IPS-18a (cell line): ENCODE results near the gene ETV5.

ENCODE experiments used
- H3K27ac ChIP-seq: one replicate; pipeline ENCODE4 v1.5.1; 2013; ENCODE audit warnings: low read length
- H3K27me3 ChIP-seq: one replicate; pipeline ENCODE4 v1.6.1; 2013; ENCODE audit warnings: mild to moderate bottlenecking, low read length; ENCODE audit not compliant: control insufficient read depth, insufficient read depth
- H3K36me3 ChIP-seq: one replicate; pipeline ENCODE4 v1.6.1; 2013; ENCODE audit warnings: low read depth, low read length; ENCODE audit not compliant: control insufficient read depth
- H3K4me1 ChIP-seq: one replicate; pipeline ENCODE4 v1.6.1; 2013; ENCODE audit warnings: low read depth, low read length; ENCODE audit not compliant: control insufficient read depth
- H3K4me3 ChIP-seq: one replicate; pipeline ENCODE4 v1.5.1; 2013; ENCODE audit warnings: low read length
- H3K9ac ChIP-seq: one replicate; pipeline ENCODE4 v1.6.1; 2013; ENCODE audit warnings: mild to moderate bottlenecking, low read length, moderate library complexity
- H3K9me3 ChIP-seq: one replicate; pipeline ENCODE4 v1.6.1; 2013; ENCODE audit warnings: low read depth, low read length; ENCODE audit not compliant: control insufficient read depth

The ETV5 gene

DNA sequence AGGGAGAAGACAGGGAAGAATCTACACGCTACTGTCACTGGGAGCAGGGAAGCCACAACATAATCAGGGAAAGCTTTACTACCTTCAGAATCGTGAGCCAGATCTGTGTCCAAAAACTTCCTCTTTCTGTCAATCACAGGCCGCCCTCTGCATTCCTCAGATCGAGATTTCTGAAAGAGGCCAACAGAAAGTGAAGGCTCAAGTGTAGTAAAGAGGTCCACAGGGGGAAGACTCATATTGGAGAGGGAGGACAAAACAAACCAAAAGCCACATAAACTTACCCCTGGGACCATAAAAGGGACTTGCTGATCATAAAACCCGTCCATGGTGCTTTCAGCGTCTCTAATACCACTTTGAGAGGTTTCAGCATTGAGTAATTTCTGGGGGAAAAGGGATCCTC lies 3.3 kb downstream of the ETV5 start:
- Histone ChIP-seq H3K27me3 (peaks cover 42% of the 10 kb centered on the region), H3K36me3 (peaks cover 5% of the 10 kb centered on the region), H3K9ac (no peak overlapping the region), H3K4me3 (no peak overlapping the region), H3K9me3 (no peaks in the 10 kb centered on the region), H3K4me1 (peaks cover 14% of the 10 kb centered on the region), H3K27ac (no peak overlapping the region)

DNA sequence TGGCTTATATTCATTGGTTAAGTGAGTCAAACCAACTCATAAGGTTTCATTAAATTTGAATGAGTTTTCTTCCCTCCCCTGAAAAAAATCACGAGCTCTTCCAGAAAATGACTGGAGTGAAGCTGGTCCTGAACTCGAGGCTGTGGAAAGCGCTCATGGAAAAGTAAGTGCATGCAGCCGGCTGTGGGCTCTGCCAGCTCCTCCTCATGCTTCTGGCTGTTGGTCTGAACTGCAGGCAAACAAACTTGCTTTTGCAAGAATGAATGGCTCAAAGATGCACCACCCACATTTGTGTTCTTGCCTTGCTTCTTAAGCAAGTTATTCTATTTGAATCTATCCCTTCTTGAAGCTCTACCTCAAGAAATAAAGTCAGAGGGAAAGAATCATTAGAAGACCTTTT lies 6.2 kb downstream of the ETV5 start:
- no peak overlapping the region for H3K9ac ChIP-seq
- H3K4me1 ChIP-seq, result peaks cover 27% of the 10 kb centered on the region
- peaks cover 54% of the 10 kb centered on the region for H3K27me3 ChIP-seq
- H3K9me3 ChIP-seq, result no peaks in the 10 kb centered on the region
- peaks cover 5% of the 10 kb centered on the region for H3K36me3 ChIP-seq
- no peak overlapping the region for H3K4me3 ChIP-seq
- no peak overlapping the region for H3K27ac ChIP-seq

DNA sequence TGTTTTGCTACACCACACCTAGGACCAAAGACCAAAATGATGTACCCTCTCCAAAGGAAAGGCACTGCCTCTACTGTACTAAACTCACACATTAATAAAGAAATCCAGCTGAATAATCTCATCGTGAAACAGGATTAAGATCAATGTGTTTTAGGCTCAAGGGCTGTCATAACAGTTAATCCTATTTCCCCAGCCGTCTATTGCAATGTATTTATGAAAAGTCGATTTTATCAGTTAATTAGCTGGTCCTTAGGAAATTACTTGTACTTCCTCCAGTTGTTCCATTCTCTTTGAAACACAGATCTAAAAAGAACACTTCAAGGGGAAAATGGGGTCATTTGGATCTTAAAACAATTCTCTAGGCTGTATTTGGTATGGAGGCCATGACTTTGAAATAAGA lies 8.5 kb downstream of the ETV5 start:
- no peak overlapping the region for H3K9ac ChIP-seq
- H3K4me1 ChIP-seq, result peaks cover 34% of the 10 kb centered on the region
- no peak overlapping the region for H3K27ac ChIP-seq
- peaks cover 51% of the 10 kb centered on the region for H3K27me3 ChIP-seq
- peaks cover 5% of the 10 kb centered on the region for H3K36me3 ChIP-seq
- H3K9me3 ChIP-seq, result no peaks in the 10 kb centered on the region
- no peak overlapping the region for H3K4me3 ChIP-seq

DNA sequence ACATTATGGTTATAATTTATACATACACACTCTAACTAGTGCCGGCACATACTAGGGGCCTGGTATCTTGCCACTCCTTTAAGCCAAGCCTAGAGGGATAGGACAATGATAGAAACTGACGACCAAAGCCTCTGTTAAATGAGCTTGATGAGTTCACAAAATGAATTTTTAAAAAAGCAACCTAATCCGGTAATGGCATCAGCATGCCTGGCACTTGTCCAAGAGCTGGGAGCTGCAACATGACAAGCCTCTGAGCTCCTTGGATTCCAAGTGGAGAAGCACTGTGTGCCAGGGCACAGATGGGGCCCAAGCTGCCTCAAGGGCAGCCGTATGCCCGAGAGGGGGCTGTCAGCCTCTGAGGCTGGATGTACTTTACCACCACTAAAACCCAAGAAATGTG lies 9.7 kb downstream of the ETV5 start:
- Histone ChIP-seq H3K36me3 (peaks cover 2% of the 10 kb centered on the region), H3K4me1 (peaks cover 34% of the 10 kb centered on the region), H3K27ac (no peak overlapping the region), H3K9me3 (no peaks in the 10 kb centered on the region), H3K9ac (no peak overlapping the region), H3K4me3 (no peak overlapping the region), H3K27me3 (peaks cover 47% of the 10 kb centered on the region)

DNA sequence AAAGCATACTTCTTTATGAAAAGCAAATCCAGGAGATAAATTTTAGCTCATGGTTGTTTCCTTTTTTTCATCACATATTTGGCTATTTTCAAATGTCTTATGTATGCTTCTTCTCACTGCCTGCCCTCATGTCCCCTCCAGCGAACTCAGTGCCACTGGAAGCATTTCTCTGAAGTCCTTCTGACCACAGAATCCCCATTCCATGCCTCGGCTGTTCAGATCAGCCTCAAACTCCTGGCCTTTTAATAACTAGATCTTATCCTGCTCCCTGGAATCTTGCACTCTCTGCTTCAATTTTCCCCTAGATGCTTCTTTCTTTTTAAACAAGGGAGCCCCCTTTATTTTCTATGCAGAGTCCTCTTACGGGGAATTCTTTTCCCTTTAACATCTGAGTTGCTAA lies 10.1 kb downstream of the ETV5 start:
- Histone ChIP-seq H3K27ac (no peak overlapping the region), H3K9ac (no peak overlapping the region)

DNA sequence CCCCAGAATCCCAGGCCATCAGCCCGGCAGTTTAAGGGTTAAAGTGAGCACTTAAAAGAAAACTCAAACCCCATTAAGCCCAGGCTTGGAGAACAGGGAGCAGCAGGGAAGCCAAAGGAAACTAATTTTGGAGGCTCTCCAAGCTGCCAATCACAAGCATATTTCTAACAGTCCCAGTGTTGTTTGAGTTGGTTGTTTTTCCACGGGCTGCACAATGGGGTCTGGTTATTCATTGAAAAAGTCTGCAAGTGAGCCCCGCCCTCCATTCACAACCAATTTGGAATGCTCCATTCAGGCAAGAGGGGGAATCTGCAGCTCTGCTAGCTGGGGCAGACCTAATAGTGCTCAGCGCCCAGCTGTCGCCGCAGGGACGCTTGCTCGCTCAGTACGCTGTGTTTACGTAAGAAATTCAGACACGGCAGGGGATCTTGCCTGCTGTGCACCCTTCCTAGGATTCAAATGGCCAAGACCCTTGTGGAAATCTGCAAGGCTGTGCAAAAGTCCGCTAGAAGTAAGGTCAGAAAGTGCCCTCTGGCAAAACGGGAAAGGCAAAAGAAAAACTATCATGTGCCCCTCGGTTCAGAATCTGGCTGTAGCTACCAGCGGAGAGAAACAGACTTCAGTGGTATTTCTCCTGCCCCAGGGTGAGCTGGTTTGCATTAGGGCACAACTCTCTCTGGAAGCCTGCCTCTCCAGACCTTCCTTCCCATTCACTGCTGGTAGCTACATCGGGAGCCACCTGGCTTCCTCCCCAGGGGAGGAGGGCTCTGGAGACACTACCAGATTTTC lies 11.0 kb downstream of the ETV5 start:
- Histone ChIP-seq H3K9me3 (no peaks in the 10 kb centered on the region), H3K4me1 (peaks cover 33% of the 10 kb centered on the region), H3K27ac (peak overlapping the region; percentile 54), H3K27me3 (peaks cover 47% of the 10 kb centered on the region), H3K9ac (peak overlapping the region; percentile 41), H3K4me3 (peak overlapping the region; percentile 72), H3K36me3 (no peaks in the 10 kb centered on the region)

More for the DNA sequence above, 10.1 kb downstream of the ETV5 start:
- Histone ChIP-seq H3K27me3 (peaks cover 47% of the 10 kb centered on the region), H3K4me3 (peak overlapping the region; percentile 72), H3K4me1 (peaks cover 34% of the 10 kb centered on the region), H3K36me3 (no peaks in the 10 kb centered on the region), H3K9me3 (no peaks in the 10 kb centered on the region)

DNA sequence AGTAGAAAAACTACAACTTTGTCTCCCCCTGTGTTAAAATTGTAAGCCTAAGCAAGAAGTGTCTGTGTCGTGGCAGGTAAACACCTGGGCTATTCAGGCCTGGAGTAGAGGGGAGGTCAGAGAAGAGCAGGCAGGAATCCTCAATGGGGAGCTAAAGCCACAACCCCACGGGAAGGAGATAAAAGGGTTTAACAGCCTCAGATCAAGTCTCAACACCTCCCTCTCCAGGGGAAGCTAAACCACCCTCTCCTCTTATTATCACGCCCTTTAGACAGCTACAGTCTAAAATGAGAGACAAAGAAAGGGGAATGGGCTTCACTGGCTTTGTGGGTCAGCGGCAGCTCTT lies 11.6 kb downstream of the ETV5 start:
- Histone ChIP-seq H3K9ac (peak overlapping the region; percentile 41), H3K27ac (peak overlapping the region; percentile 54), H3K4me3 (peak overlapping the region; percentile 72), H3K4me1 (peaks cover 29% of the 10 kb centered on the region), H3K27me3 (peaks cover 47% of the 10 kb centered on the region), H3K9me3 (no peaks in the 10 kb centered on the region), H3K36me3 (no peaks in the 10 kb centered on the region)

DNA sequence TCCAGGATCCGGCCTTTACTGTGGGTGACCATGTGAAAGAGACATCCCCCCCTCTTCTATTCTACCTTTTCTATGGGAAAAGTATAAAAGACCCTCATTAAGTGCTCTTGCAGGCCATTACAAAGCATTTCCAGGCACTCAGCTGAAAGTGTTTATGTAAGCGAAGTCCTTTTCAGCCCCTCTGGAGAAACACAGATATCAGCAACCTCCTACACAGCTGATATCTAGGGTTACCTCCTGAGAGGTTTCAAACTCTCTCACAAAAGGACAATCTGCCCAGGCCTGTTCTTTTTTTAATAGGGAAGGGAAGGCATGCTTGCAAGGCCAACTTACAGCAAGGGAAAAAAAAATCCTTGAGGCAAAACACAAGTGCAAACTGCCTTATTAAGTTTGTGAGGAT lies 12.6 kb downstream of the ETV5 start:
- H3K4me3 ChIP-seq, result no peak overlapping the region
- H3K9ac ChIP-seq, result no peak overlapping the region
- H3K36me3 ChIP-seq, result no peaks in the 10 kb centered on the region
- peaks cover 47% of the 10 kb centered on the region for H3K27me3 ChIP-seq
- H3K27ac ChIP-seq, result no peak overlapping the region
- peaks cover 29% of the 10 kb centered on the region for H3K4me1 ChIP-seq
- no peaks in the 10 kb centered on the region for H3K9me3 ChIP-seq

DNA sequence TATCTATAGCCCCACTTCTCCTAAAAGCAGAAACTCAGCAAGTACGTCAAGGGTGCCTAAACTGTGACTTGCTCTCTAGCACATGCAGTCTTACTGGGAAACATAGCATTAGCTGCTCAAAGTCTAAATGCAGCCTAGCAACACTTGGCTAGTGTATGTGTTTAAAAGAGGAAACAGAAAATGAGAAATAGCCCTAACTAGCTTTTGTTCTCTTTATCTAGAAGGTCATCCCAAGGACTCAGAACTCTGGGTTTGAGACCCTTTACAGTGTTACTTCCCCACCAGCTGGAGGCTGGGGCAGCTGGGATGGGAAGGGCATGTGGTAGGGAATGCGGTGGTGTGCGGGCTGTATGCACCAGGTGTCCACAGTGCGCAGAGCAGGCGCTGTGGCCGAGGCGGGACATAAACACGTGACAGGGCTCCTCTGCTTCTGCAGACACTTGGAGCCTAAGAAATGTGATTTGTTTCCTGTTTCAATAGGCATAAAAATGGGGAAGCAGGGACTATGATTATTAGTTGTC lies 13.3 kb downstream of the ETV5 start:
- Histone ChIP-seq H3K27ac (no peak overlapping the region), H3K36me3 (no peaks in the 10 kb centered on the region), H3K27me3 (peaks cover 42% of the 10 kb centered on the region), H3K9ac (no peak overlapping the region), H3K4me1 (peaks cover 29% of the 10 kb centered on the region), H3K4me3 (no peak overlapping the region), H3K9me3 (no peaks in the 10 kb centered on the region)

DNA sequence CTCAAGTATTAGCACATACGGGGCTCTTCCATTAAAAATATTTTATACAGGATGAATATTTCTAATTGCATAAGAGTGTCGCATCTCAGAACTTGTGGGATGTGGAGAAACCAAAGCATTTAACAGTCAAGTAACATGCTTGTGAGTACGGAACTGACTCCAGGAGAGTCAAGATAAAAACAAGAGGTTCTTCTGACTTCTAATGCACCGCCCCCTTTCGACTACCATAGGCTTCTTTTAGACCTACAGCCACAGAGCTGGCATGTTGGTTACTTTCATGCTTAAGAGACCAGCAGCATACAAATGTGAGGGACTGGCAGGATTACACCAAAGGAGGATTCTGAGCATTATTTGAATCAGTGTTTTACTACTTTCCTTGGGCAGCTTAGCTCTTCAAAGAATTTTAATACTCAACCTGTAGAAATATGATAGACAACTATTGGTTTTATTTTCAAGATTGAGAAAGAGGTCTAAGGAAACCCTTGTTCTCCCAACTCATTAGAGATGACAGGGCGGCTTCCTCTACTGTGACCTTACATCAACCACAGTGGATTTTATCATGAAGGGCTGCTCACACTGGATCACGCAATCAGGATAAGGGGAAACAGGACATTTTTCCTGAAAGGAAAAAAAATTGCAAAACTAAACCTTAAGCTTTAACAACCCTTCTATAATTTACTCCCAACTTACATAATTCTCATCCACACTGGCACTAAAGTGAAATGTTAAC lies 14.0 kb downstream of the ETV5 start:
- no peaks in the 10 kb centered on the region for H3K9me3 ChIP-seq
- no peak overlapping the region for H3K27ac ChIP-seq
- no peak overlapping the region for H3K9ac ChIP-seq
- peaks cover 29% of the 10 kb centered on the region for H3K4me1 ChIP-seq
- no peaks in the 10 kb centered on the region for H3K36me3 ChIP-seq
- H3K27me3 ChIP-seq, result peaks cover 35% of the 10 kb centered on the region
- no peak overlapping the region for H3K4me3 ChIP-seq

DNA sequence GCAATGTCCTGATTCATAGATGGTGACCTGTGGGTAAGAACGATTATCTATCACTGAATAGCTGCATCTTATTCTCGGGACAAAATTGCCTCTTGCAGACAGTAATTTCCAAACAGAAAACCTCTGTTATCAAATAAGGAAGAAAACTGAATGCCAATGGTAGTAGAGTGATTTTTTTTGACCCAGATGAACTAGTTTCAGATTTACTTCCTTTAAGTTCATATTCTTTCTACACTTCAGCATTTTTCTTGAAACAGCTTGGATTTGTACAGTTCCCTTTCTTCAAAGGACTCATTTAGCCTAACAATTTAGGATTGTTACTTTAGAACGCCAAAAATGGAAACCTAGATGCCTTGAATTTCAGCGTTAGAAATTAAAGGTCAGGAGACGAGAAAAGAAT lies 14.6 kb downstream of the ETV5 start:
- Histone ChIP-seq H3K27ac (no peak overlapping the region), H3K36me3 (no peaks in the 10 kb centered on the region), H3K9ac (no peak overlapping the region), H3K27me3 (peaks cover 29% of the 10 kb centered on the region), H3K4me1 (peaks cover 29% of the 10 kb centered on the region), H3K4me3 (no peak overlapping the region), H3K9me3 (no peaks in the 10 kb centered on the region)
